GM12892 (cell line): ENCODE data around the gene RBBP8.
A peak's percentile ranks its signal among the peaks of the same experiment; 100 is the strongest.

Experiments
- DNase-seq: peaks from one replicate; pipeline ENCODE4 v3.0.0; 2011; ENCODE audit not compliant: insufficient read length
- FAIRE-seq: peaks from 2 replicates; lab custom pipeline; 2011; peaks lifted over from hg19 to GRCh38; lab: Jason Lieb, UNC
- POLR2A ChIP-seq: IDR thresholded peaks from 2 replicates; pipeline ENCODE4 v1.6.1; 2011; ENCODE audit warnings: low read depth, low read length, control low read depth
- POLR2AphosphoS5 ChIP-seq: IDR thresholded peaks from 2 replicates; pipeline ENCODE4 v1.6.1; 2011; ENCODE audit warnings: low read depth, low read length, control low read depth
- TAF1 ChIP-seq: IDR thresholded peaks from 2 replicates; pipeline ENCODE4 v1.6.1; 2011; ENCODE audit warnings: low read depth, mild to moderate bottlenecking, control low read depth, low read length, borderline replicate concordance

RBBP8 gene

GRCh38 chr18:23012249-23012648 is 79.1 kb downstream of the RBBP8 start:
- TF ChIP-seq POLR2A (no peak), POLR2AphosphoS5 (no peak)
- DNase-seq (no peak), FAIRE-seq (peak; percentile 27)

GRCh38 chr18:23020555-23021294 is 87.6 kb downstream of the RBBP8 start:
- FAIRE-seq (no peak), DNase-seq (no peak)
- TF ChIP-seq POLR2A (no peak), TAF1 (no peak), POLR2AphosphoS5 (no peak)

GRCh38 chr18:23021623-23022022 is 88.5 kb downstream of the RBBP8 start:
- no peak for FAIRE-seq
- no peak for TF ChIP-seq TAF1
- no peak for TF ChIP-seq POLR2AphosphoS5
- TF ChIP-seq POLR2A, result no peak

GRCh38 chr18:23032030-23032582 is 99.0 kb downstream of the RBBP8 start:
- no peak for FAIRE-seq
- DNase-seq, result no peak

More at GRCh38 chr18:23021623-23022022, 88.5 kb downstream of the RBBP8 start:
- no peak for DNase-seq

GRCh38 chr18:23033056-23033455 is 99.9 kb downstream of the RBBP8 start:
- DNase-seq (no peak), FAIRE-seq (no peak)
- TF ChIP-seq POLR2A, result no peak
- no peak for TF ChIP-seq POLR2AphosphoS5
- TF ChIP-seq TAF1, result no peak

More at GRCh38 chr18:23032030-23032582, 99.0 kb downstream of the RBBP8 start:
- TF ChIP-seq POLR2AphosphoS5, result no peak
- no peak for TF ChIP-seq TAF1
- TF ChIP-seq POLR2A, result no peak

GRCh38 chr18:23036660-23037201 is 103.6 kb downstream of the RBBP8 start:
- FAIRE-seq, result no peak
- DNase-seq, result no peak
- TF ChIP-seq POLR2AphosphoS5 (no peak), TAF1 (no peak), POLR2A (no peak)

GRCh38 chr18:23037646-23038045 is 104.5 kb downstream of the RBBP8 start:
- no peak for DNase-seq
- TF ChIP-seq TAF1, result no peak
- TF ChIP-seq POLR2A, result no peak
- TF ChIP-seq POLR2AphosphoS5, result no peak
- FAIRE-seq, result no peak

- FAIRE-seq (no peak), DNase-seq (no peak)
These were observed 105.6 kb downstream of the RBBP8 start for GRCh38 chr18:23038712-23039111.

GRCh38 chr18:23042133-23042532 is 109.0 kb downstream of the RBBP8 start:
- no peak for TF ChIP-seq POLR2AphosphoS5
- TF ChIP-seq TAF1, result no peak
- TF ChIP-seq POLR2A, result no peak
- DNase-seq, result no peak
- FAIRE-seq, result no peak

More at GRCh38 chr18:23038712-23039111, 105.6 kb downstream of the RBBP8 start:
- TF ChIP-seq POLR2AphosphoS5 (no peak), TAF1 (no peak), POLR2A (no peak)

- no peak for TF ChIP-seq TAF1
- no peak for TF ChIP-seq POLR2A
- TF ChIP-seq POLR2AphosphoS5, result no peak
- no peak for FAIRE-seq
These were observed 110.8 kb downstream of the RBBP8 start for GRCh38 chr18:23043803-23044376.

GRCh38 chr18:23049698-23050373 is 116.7 kb downstream of the RBBP8 start:
- TF ChIP-seq POLR2A (no peak), TAF1 (no peak), POLR2AphosphoS5 (no peak)
- DNase-seq (no peak), FAIRE-seq (no peak)

More at GRCh38 chr18:23043803-23044376, 110.8 kb downstream of the RBBP8 start:
- DNase-seq, result no peak
